Measurements from ENCODE around the gene FYN. TPM values are rescaled to one million over a fixed set of nuclear protein-coding genes. Genes with fewer than 3 reads are reported as not detected.

FYN gene
- total and polyA plus RNA-seq, 2 donors from 2014 or later = 34.5 to 52.4 TPM

DNA sequence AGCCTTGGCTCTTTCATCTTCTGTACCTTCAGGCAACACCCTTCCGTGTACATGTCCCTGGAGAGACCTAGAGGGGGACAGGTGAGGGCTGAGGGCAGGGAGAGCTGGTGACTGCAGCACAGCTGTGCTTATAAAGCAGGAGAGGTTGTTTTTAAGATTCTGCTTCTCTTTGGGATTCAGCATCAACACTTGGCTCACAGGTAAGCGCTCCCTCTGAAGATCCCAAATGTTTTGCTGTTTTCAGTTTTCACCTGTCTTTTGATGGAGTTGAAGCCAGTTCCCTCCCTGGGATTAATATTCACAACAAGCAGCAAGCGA lies 248.2 kb downstream of the FYN start:
- Histone ChIP-seq H3K4me1 (ENCODE audit: control insufficient read depth in 2 of 3, insufficient read depth in 2 of 3, low read depth in 1 of 3, low read length in 3 of 3) (no peaks in the 10 kb centered on the region), H3K4me3 (ENCODE audit: low read length in 3 of 3) (no peak overlapping the region), H3K36me3 (ENCODE audit: control insufficient read depth in 2 of 3, insufficient read depth in 3 of 3, low read length in 3 of 3) (no peaks in the 10 kb centered on the region), H3K27me3 (ENCODE audit: control insufficient read depth, insufficient read depth, low read length) (no peaks in the 10 kb centered on the region), H3K9ac (ENCODE audit: low read length in 3 of 3) (no peak overlapping the region), H3K27ac (ENCODE audit: low read depth in 2 of 2, low read length in 2 of 2) (no peak overlapping the region), H3K9me3 (ENCODE audit: control insufficient read depth in 2 of 3, insufficient read depth in 1 of 3, low read length in 3 of 3) (peaks cover 0 to 4% (median 0%) of the 10 kb centered on the region in 3 donors)
- FAIRE-seq (no peak), DNase-seq (no peak)
- TF ChIP-seq, protein P1, sequence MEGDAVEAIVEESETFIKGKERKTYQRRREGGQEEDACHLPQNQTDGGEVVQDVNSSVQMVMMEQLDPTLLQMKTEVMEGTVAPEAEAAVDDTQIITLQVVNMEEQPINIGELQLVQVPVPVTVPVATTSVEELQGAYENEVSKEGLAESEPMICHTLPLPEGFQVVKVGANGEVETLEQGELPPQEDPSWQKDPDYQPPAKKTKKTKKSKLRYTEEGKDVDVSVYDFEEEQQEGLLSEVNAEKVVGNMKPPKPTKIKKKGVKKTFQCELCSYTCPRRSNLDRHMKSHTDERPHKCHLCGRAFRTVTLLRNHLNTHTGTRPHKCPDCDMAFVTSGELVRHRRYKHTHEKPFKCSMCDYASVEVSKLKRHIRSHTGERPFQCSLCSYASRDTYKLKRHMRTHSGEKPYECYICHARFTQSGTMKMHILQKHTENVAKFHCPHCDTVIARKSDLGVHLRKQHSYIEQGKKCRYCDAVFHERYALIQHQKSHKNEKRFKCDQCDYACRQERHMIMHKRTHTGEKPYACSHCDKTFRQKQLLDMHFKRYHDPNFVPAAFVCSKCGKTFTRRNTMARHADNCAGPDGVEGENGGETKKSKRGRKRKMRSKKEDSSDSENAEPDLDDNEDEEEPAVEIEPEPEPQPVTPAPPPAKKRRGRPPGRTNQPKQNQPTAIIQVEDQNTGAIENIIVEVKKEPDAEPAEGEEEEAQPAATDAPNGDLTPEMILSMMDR (IDR thresholded peaks at IDR 0.05; ENCODE audit: borderline replicate concordance, extremely low read depth, insufficient read depth) = no peak
- intact Hi-C loops (cut with DNase I) = no loop called here

DNA sequence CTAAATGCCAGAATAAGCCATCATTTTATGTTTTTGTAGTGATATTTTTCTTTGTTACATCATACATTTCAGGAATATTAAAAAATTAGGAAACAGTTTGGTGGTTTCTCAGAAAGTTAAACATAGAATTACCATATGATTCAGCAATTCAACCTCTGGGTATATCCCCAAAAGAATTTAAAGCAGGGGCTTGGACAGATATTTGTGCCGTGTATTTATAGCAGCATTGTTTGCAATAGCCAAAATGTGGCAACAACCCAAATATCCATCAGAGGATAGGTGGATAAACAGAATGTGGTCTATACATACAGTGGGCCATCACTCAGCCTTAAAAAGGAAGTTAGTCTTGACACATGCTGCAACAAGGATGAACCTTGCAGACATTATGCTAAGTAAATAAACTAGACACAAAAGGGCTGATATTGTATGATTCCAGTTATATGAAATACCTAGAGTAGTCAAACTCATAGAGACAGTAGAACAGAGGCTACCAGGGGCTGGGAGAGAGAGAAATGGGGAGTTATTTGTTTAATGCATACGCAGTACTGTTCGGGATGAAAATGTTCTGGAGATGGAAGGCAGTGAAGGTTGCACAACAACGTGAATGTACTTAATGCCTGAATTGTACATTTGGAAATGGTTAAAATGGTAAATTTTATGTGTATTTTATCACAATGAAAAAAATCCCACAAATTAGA lies 248.7 kb downstream of the FYN start:
- DNase-seq = no peak
- TF ChIP-seq, protein P1 (IDR thresholded peaks at IDR 0.05; ENCODE audit: borderline replicate concordance, extremely low read depth, insufficient read depth) = no peak
- intact Hi-C loops (cut with DNase I) = no loop called here
- Histone ChIP-seq H3K9ac (ENCODE audit: low read length in 3 of 3) (no peak overlapping the region), H3K36me3 (ENCODE audit: control insufficient read depth in 2 of 3, insufficient read depth in 3 of 3, low read length in 3 of 3) (no peaks in the 10 kb centered on the region), H3K4me1 (ENCODE audit: control insufficient read depth in 2 of 3, insufficient read depth in 2 of 3, low read depth in 1 of 3, low read length in 3 of 3) (no peaks in the 10 kb centered on the region), H3K4me3 (ENCODE audit: low read length in 3 of 3) (no peak overlapping the region), H3K27me3 (ENCODE audit: control insufficient read depth, insufficient read depth, low read length) (no peaks in the 10 kb centered on the region), H3K9me3 (ENCODE audit: control insufficient read depth in 2 of 3, insufficient read depth in 1 of 3, low read length in 3 of 3) (peaks cover 0 to 2% (median 0%) of the 10 kb centered on the region in 3 donors), H3K27ac (ENCODE audit: low read depth in 2 of 2, low read length in 2 of 2) (no peak overlapping the region)
- no peak for FAIRE-seq

DNA sequence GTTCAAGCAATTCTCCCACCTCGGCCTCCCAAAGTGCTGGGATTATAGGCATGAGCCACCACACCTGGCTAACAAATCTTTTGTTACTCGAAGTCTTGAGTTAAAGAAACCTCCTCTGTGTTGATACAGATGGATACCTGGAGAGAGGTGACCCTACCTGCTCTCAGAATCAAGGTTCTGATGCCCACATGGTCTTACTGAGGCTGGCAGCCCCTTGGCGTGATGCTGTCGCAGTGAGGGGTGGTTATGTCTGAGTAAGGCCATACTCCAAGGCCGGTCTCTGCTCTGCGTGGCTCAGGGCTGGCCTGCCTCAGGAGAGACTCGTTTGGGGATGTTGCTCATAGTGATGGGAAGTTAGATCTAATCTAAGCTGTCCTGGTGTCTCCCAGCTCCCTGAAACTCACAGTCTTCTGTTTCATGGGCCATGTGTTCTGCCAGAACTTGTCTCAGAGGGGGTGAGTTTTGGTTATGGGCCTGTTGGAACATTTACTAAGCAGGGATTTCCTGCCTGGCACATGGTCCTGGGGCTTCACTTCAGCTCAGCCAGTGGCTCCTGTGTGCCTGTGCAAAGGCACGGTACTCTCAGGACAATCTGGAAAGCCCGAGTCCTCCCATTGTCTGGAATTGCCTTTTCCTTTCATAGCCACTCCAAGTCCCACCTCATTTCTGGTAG lies 250.1 kb downstream of the FYN start:
- FAIRE-seq = no peak
- H3K27me3 ChIP-seq (ENCODE audit: control insufficient read depth, insufficient read depth, low read length) = no peaks in the 10 kb centered on the region
- TF ChIP-seq, protein P1 (IDR thresholded peaks at IDR 0.05; ENCODE audit: borderline replicate concordance, extremely low read depth, insufficient read depth) = no peak
- no peaks in the 10 kb centered on the region for H3K9me3 ChIP-seq (ENCODE audit: control insufficient read depth in 2 of 3, insufficient read depth in 1 of 3, low read length in 3 of 3)
- DNase-seq = no peak
- H3K4me1 ChIP-seq (ENCODE audit: control insufficient read depth in 2 of 3, insufficient read depth in 2 of 3, low read depth in 1 of 3, low read length in 3 of 3) = no peaks in the 10 kb centered on the region
- H3K36me3 ChIP-seq (ENCODE audit: control insufficient read depth in 2 of 3, insufficient read depth in 3 of 3, low read length in 3 of 3) = no peaks in the 10 kb centered on the region
- H3K27ac ChIP-seq (ENCODE audit: low read depth in 2 of 2, low read length in 2 of 2) = no peak overlapping the region
- intact Hi-C loops (cut with DNase I) = no loop called here
- no peak overlapping the region for H3K4me3 ChIP-seq (ENCODE audit: low read length in 3 of 3)
- no peak overlapping the region for H3K9ac ChIP-seq (ENCODE audit: low read length in 3 of 3)
